Measurements from ENCODE around the gene CD47. TPM values are rescaled to one million over a fixed set of nuclear protein-coding genes. Genes with fewer than 3 reads are reported as not detected.

Gene CD47
- polyA plus RNA-seq, 1 of the 3 experiments (the other 2 are of a cell fraction), result 19.6 TPM

DNA sequence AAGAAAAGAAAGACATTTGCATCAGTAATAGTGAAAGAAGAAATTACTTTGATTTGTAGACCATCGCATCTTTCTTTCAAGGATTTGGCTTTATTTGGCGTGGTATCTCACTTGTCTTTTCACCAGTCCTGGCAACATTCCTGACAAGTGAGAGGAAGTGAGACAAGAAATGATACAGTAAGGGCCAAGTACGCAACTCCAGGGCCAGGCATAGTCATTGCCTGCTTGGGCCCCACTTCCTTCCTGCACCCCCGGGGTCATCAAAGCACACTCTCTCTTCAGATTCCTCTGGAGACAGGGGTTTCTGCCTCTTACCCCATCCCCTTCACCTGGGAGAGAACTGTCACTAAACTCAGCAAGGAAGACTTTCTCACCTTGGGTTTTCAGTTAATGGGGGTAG lies 55.1 kb downstream of the CD47 start:
- TF ChIP-seq TCF12 (IDR thresholded peaks at IDR 0.05) (no peak), GABPA (IDR thresholded peaks at IDR 0.05; ENCODE audit: low read depth) (no peak), EP300 (IDR thresholded peaks at IDR 0.05; ENCODE audit: borderline replicate concordance in 1 of 2, low read depth in 1 of 2, low read length in 1 of 2) (no peak), EZH2phosphoT487 (IDR thresholded peaks at IDR 0.05; ENCODE audit: borderline replicate concordance, low read depth) (no peak)
- Histone ChIP-seq H3F3A (replicated peaks; ENCODE audit: insufficient read depth) (no peaks in the 10 kb centered on the region), H3K9me2 (no peaks in the 10 kb centered on the region), H3K4me2 (no peak overlapping the region), H3K36me3 (replicated peaks in 1 of 2; ENCODE audit: control insufficient read depth in 1 of 2, insufficient read depth in 2 of 2, low read length in 1 of 2) (no peaks in the 10 kb centered on the region), H3K27ac (ENCODE audit: low read depth in 2 of 2, low read length in 1 of 2) (no peak overlapping the region), H3K4me1 (ENCODE audit: control insufficient read depth in 1 of 2, insufficient read depth in 2 of 2, low read depth in 1 of 2, low read length in 1 of 2) (peaks cover 0 to 2% of the 10 kb centered on the region in 2 experiments; a peak in 2 of 4 replicates), H2AFZ (ENCODE audit: low read depth) (no peak overlapping the region), H3K27me3 (ENCODE audit: insufficient read depth) (no peaks in the 10 kb centered on the region), H3K79me2 (ENCODE audit: insufficient read depth) (no peaks in the 10 kb centered on the region), H3K4me3 (ENCODE audit: low read depth in 2 of 2, low read length in 1 of 2) (no peak overlapping the region), H4K20me1 (ENCODE audit: insufficient read depth) (no peaks in the 10 kb centered on the region), H3K9me3 (no peaks in the 10 kb centered on the region), H3K9ac (no peak overlapping the region)
- 92% methylated on average over 4 of the region's 4 CpGs for WGBS (ENCODE audit: low lambda C conversion rate)
- DNase-seq, result no peak
- ChIA-PET POLR2A (no interaction called here), CTCF (interaction anchor here (1.1 kb wide), 1 partner anchor 11 kb away, joined by 3 read pairs; no protein-coding TSS in a partner anchor)

DNA sequence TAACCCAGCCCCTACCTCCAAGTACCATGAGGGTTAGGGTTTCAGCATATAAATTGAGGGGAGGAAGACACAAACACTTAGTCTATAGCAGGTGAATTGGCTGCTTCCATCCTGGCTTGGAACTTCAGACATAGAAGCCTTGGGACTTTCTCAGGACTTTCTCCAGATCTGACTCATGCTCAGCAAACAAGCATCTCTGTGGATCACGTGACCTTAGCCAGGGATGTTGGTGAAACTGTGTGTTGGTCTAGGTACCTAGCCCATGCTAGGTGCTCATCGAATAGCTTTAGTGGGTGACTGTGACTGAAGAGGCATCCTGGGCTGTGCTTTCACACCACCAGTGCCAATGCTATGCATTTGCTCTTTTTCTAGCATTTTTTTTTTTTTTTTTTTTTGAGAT lies 58.9 kb downstream of the CD47 start:
- TF ChIP-seq, protein P1, sequence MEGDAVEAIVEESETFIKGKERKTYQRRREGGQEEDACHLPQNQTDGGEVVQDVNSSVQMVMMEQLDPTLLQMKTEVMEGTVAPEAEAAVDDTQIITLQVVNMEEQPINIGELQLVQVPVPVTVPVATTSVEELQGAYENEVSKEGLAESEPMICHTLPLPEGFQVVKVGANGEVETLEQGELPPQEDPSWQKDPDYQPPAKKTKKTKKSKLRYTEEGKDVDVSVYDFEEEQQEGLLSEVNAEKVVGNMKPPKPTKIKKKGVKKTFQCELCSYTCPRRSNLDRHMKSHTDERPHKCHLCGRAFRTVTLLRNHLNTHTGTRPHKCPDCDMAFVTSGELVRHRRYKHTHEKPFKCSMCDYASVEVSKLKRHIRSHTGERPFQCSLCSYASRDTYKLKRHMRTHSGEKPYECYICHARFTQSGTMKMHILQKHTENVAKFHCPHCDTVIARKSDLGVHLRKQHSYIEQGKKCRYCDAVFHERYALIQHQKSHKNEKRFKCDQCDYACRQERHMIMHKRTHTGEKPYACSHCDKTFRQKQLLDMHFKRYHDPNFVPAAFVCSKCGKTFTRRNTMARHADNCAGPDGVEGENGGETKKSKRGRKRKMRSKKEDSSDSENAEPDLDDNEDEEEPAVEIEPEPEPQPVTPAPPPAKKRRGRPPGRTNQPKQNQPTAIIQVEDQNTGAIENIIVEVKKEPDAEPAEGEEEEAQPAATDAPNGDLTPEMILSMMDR (IDR thresholded peaks at IDR 0.05), result no peak
- TF ChIP-seq, protein P2, sequence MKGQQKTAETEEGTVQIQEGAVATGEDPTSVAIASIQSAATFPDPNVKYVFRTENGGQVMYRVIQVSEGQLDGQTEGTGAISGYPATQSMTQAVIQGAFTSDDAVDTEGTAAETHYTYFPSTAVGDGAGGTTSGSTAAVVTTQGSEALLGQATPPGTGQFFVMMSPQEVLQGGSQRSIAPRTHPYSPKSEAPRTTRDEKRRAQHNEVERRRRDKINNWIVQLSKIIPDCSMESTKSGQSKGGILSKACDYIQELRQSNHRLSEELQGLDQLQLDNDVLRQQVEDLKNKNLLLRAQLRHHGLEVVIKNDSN (IDR thresholded peaks at IDR 0.05; ENCODE audit: borderline replicate concordance, low read depth), result peak; percentile 63; the same call in 1 of the 2 replicates
- Histone ChIP-seq H3K4me1 (ENCODE audit: control insufficient read depth in 1 of 2, insufficient read depth in 2 of 2, low read depth in 1 of 2, low read length in 1 of 2) (peaks cover 0 to 2% of the 10 kb centered on the region in 2 experiments; a peak in 1 of 4 replicates), H3K27ac (ENCODE audit: low read depth in 2 of 2, low read length in 1 of 2) (no peak overlapping the region), H3K36me3 (replicated peaks in 1 of 2; ENCODE audit: control insufficient read depth in 1 of 2, insufficient read depth in 2 of 2, low read length in 1 of 2) (no peaks in the 10 kb centered on the region), H3K4me2 (no peak overlapping the region), H3F3A (replicated peaks; ENCODE audit: insufficient read depth) (no peaks in the 10 kb centered on the region), H2AFZ (ENCODE audit: low read depth) (no peak overlapping the region), H3K9me2 (no peaks in the 10 kb centered on the region), H3K9me3 (no peaks in the 10 kb centered on the region), H4K20me1 (ENCODE audit: insufficient read depth) (no peaks in the 10 kb centered on the region), H3K27me3 (ENCODE audit: insufficient read depth) (no peaks in the 10 kb centered on the region), H3K4me3 (ENCODE audit: low read depth in 2 of 2, low read length in 1 of 2) (no peak overlapping the region), H3K9ac (no peak overlapping the region), H3K79me2 (ENCODE audit: insufficient read depth) (no peaks in the 10 kb centered on the region)
- DNase-seq, result no peak
- 74% methylated on average over 2 of the region's 2 CpGs for WGBS (ENCODE audit: low lambda C conversion rate)
- ChIA-PET CTCF (no interaction called here), POLR2A (no interaction called here)

DNA sequence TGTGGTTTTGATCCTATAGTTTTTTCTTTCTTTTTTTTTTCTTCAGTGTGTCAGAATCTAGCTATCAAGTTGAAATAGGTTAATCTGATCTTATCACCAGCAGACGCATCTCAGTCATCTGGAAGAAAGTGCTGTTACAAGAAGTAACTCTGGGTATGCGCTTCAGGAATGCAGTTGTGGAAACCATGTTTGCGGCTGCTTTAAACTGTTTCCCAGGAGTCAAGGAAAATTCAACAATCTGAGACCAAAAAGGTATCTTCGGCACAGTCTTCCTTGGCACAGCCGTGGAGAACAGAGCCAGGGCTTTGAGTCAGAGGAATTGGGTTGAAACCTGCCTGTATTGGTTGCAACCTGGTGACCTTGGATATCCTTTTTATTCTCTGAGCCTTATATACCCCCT lies 59.9 kb downstream of the CD47 start:
- no peak overlapping the region for H3K4me3 ChIP-seq (ENCODE audit: low read depth in 2 of 2, low read length in 1 of 2)
- H3K27ac ChIP-seq (ENCODE audit: low read depth in 2 of 2, low read length in 1 of 2), result no peak overlapping the region
- ChIA-PET CTCF (interaction anchor here (2.0 kb wide), 1 partner anchor 14 kb away, joined by 6 read pairs; no protein-coding TSS in a partner anchor), POLR2A (no interaction called here)
- H3K79me2 ChIP-seq (ENCODE audit: insufficient read depth), result no peaks in the 10 kb centered on the region
- H4K20me1 ChIP-seq (ENCODE audit: insufficient read depth), result no peaks in the 10 kb centered on the region
- H3K4me2 ChIP-seq, result no peak overlapping the region
- H3K27me3 ChIP-seq (ENCODE audit: insufficient read depth), result no peaks in the 10 kb centered on the region
- TF ChIP-seq, protein P3, sequence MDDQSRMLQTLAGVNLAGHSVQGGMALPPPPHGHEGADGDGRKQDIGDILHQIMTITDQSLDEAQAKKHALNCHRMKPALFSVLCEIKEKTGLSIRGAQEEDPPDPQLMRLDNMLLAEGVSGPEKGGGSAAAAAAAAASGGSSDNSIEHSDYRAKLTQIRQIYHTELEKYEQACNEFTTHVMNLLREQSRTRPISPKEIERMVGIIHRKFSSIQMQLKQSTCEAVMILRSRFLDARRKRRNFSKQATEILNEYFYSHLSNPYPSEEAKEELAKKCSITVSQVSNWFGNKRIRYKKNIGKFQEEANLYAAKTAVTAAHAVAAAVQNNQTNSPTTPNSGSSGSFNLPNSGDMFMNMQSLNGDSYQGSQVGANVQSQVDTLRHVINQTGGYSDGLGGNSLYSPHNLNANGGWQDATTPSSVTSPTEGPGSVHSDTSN (IDR thresholded peaks at IDR 0.05), result peak; percentile 33
- 0 out of 2 replicates have a peak, but pooled peaks have one; percentile 19 for TF ChIP-seq TCF12 (IDR thresholded peaks at IDR 0.05)
- TF ChIP-seq, protein P4, sequence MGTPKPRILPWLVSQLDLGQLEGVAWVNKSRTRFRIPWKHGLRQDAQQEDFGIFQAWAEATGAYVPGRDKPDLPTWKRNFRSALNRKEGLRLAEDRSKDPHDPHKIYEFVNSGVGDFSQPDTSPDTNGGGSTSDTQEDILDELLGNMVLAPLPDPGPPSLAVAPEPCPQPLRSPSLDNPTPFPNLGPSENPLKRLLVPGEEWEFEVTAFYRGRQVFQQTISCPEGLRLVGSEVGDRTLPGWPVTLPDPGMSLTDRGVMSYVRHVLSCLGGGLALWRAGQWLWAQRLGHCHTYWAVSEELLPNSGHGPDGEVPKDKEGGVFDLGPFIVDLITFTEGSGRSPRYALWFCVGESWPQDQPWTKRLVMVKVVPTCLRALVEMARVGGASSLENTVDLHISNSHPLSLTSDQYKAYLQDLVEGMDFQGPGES (IDR thresholded peaks at IDR 0.05; ENCODE audit: low read depth, low read length), result no peak
- no peaks in the 10 kb centered on the region for H3K36me3 ChIP-seq (replicated peaks in 1 of 2; ENCODE audit: control insufficient read depth in 1 of 2, insufficient read depth in 2 of 2, low read length in 1 of 2)
- H3F3A ChIP-seq (replicated peaks; ENCODE audit: insufficient read depth), result no peaks in the 10 kb centered on the region
- H3K9me3 ChIP-seq, result no peaks in the 10 kb centered on the region
- peaks cover 0 to 2% of the 10 kb centered on the region in 2 experiments; a peak in 1 of 4 replicates for H3K4me1 ChIP-seq (ENCODE audit: control insufficient read depth in 1 of 2, insufficient read depth in 2 of 2, low read depth in 1 of 2, low read length in 1 of 2)
- no peak for DNase-seq
- no peak overlapping the region for H2AFZ ChIP-seq (ENCODE audit: low read depth)
- no peaks in the 10 kb centered on the region for H3K9me2 ChIP-seq
- 68% methylated on average over 5 of the region's 5 CpGs for WGBS (ENCODE audit: low lambda C conversion rate)
- no peak overlapping the region for H3K9ac ChIP-seq

Data from SK-N-SH (cell line).